Adrenal gland (tissue), 19 donors: ENCODE data around the gene FEZF1. TPM values are rescaled to one million over a fixed set of nuclear protein-coding genes. Genes with fewer than 3 reads are reported as not detected.

ENCODE experiments used
- DNase-seq, 7 donors: peaks; one replicate each; pipeline ENCODE4 v3.0.0-alpha.2; 2019 to 2020
- H3K27ac ChIP-seq, 5 donors: fragments of 200-600 bp; sonication (generic) in 4 of 5; 1 replicate in 3 of 5; 2 replicates in 2 of 5; pipeline versions ENCODE4 v1.5.1 to v1.8.0; 2016 to 2020; ENCODE audit warnings: mild to moderate bottlenecking in 1 of 5
- H3K27me3 ChIP-seq: fragments of 200-600 bp; 2 replicates; pipeline ENCODE4 v1.8.0; 2021
- H3K36me3 ChIP-seq, 2 donors: fragments of 200-600 bp; replicated peaks in 1 of 2; 1 replicate in 1 of 2; 2 replicates in 1 of 2; pipeline versions ENCODE4 v1.5.1 to v1.8.0; 2018 to 2022
- H3K4me1 ChIP-seq, 2 donors: fragments of 200-600 bp; replicated peaks in 1 of 2; 1 replicate in 1 of 2; 2 replicates in 1 of 2; pipeline versions ENCODE4 v1.5.1 to v1.8.0; 2018 to 2021
- H3K4me3 ChIP-seq, 4 donors: fragments of 200-600 bp; sonication (generic) in 3 of 4; one replicate each; pipeline ENCODE4 v1.5.1; 2016 to 2018
- H3K9me3 ChIP-seq, 3 donors: fragments of 200-600 bp; sonication (generic) in 1 of 3; replicated peaks in 1 of 3; 1 replicate in 2 of 3; 2 replicates in 1 of 3; pipeline versions ENCODE4 v1.5.1 to v1.8.0; 2016 to 2021
- POLR2A ChIP-seq, 2 donors: fragments of 450-650 bp; IDR thresholded peaks; one replicate each; pipeline ENCODE4 v1.6.1; 2017; ENCODE audit warnings: antibody characterized with exemption in 2 of 2, mild to moderate bottlenecking in 2 of 2, moderate library complexity in 1 of 2
- WGBS, 4 donors: extraction: QIAGEN DNeasy Blood & Tissue Kit in 2 of 4; methylation state at CpG; one replicate each; pipeline versions ENCODE4 v1.1.5 to v1.1.7; 2013 to 2017; 5-methylcytosine and 5-hydroxymethylcytosine counted together
- intact Hi-C, 2 donors: fragments of 100-400 bp; cut with DNase I; formaldehyde crosslinking; loops; one replicate each; pipeline versions ENCODE4 v1.14.1 to v1.15.0; 2022 to 2023
- long read RNA-seq, 10 donors: library from polyadenylated mRNA in 3 of 10; unstranded in 2 of 10; stranded (forward) in 1 of 10; transcript quantifications; one replicate each; pipeline ENCODE4 v2.0.0 and lab custom pipeline, GENCODE V29; 2021 to 2026
- polyA plus RNA-seq, 3 donors: library from polyadenylated mRNA; stranded (reverse); fragments of 200-250 nt in 2 of 3; fragments of 350-450 nt in 1 of 3; fragmentation: Illumina TruSeq in 1 of 3; extraction: RNeasy Lipid Tissue Mini Kit (QIAGEN cat#74804) in 1 of 3; gene quantifications; one replicate each; pipeline ENCODE4 v1.2.3, GENCODE V29; 2013 to 2014
- total RNA-seq, 9 donors: library from RNA; depleted of rRNA in 4 of 9; stranded (reverse); fragments of >200 nt in 4 of 9; fragments of 120-200 nt in 1 of 9; fragmentation: NEBNext Ultra II Directional in 1 of 9; extraction: Animal tissue kit (Norgen Biotek cat#: 25700) in 1 of 9; gene quantifications; one replicate each; pipeline versions ENCODE4 v1.1.0 to v1.2.4, GENCODE V29; 2013 to 2023
- TF ChIP-seq, protein P1 (sequence below), 6 experiments: fragments of 450-650 bp in 4 of 6; fragments of 200-600 bp in 2 of 6; sonication (generic) in 1 of 6; IDR thresholded peaks; 1 replicate in 5 of 6; 2 replicates in 1 of 6; pipeline versions ENCODE4 v1.5.1 to v1.8.0; 2016 to 2021; ENCODE audit warnings: antibody characterized with exemption in 6 of 6, mild to moderate bottlenecking in 2 of 6, moderate library complexity in 1 of 6
- donor health status: healthy with polysubstance abuse.
- donor health status: Bipolar disorder and iron deficiency.
- donor health status: DM: yes; HTN: yes; CAD: no.
- donor health status: DM: no; HTN: no; CAD: no.
- donor health status: DM: no; HTN: no; CAD: no.
- donor health status: DM: yes; HTN: yes; CAD: no.

The FEZF1 gene
- total RNA-seq (under 1 TPM in 1 of 9 donors, not detected in 8; 0.14 TPM), polyA plus RNA-seq (not detected)
- long read RNA-seq, donor 1: 0 reads
- long read RNA-seq, donor 2: 0 reads
- long read RNA-seq, donor 3: 0 reads
- long read RNA-seq, donor 4: 0 reads
- long read RNA-seq, donor 5: 0 reads
- long read RNA-seq, donor 6: 0 reads
- long read RNA-seq, donor 7: 0 reads
- long read RNA-seq, donor 8: 0 reads
- long read RNA-seq, donor 9: 0 reads
- long read RNA-seq, donor 10: 0 reads

DNA sequence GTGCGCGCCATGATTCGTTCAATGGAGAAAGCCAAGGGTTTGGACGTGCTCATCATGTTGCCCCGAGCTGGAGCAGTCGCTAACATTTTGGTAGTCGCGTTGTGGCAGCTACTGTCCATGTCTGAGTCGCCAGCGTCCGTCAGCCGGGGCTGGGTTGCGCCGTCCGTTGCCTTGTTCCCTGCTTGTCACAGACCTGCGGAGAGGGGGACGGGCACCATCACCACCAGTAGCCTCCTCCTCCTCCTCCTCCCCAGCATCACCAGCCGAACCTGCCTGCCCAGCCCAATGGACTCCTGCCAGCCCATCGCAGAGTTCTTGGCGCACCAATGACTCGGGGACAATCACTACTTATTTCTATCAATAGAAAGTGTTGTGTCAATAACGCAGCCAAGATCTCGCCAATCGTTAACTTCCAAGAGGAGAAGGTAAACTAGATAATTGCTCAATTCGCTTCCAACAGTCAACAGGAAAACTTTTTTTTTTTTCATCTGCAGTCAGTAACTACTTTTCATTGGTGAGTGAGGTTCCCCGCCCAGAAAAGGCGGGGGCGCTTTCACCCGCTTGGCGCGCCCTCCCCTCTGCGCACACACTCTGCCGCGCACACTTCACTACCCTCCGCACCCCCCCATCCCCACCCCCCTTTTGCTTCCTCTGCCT lies at the start of gene FEZF1:
TSS of gene FEZF1 (minus strand) at position 432 of the 657 bp plus-strand sequence. CDS start at position 119, 313 bp downstream.
- Histone ChIP-seq H3K36me3 (no peaks in the 10 kb centered on the region), H3K4me1 (peaks cover 2 to 41% of the 10 kb centered on the region in 2 donors), H3K27me3 (peaks cover 96% of the 10 kb centered on the region), H3K9me3 (no peaks in the 10 kb centered on the region), H3K27ac (no peak within 1 kb of the TSS), H3K4me3 (peak within 1 kb of the TSS in 1 of 4 donors; percentile 48)
- WGBS, 4 donors: 4 to 9% (median 6%) methylated on average over 15 to 35 of the region's 35 CpGs
- TF ChIP-seq POLR2A (IDR thresholded peaks at IDR 0.05): no peak
- TF ChIP-seq, protein P1, sequence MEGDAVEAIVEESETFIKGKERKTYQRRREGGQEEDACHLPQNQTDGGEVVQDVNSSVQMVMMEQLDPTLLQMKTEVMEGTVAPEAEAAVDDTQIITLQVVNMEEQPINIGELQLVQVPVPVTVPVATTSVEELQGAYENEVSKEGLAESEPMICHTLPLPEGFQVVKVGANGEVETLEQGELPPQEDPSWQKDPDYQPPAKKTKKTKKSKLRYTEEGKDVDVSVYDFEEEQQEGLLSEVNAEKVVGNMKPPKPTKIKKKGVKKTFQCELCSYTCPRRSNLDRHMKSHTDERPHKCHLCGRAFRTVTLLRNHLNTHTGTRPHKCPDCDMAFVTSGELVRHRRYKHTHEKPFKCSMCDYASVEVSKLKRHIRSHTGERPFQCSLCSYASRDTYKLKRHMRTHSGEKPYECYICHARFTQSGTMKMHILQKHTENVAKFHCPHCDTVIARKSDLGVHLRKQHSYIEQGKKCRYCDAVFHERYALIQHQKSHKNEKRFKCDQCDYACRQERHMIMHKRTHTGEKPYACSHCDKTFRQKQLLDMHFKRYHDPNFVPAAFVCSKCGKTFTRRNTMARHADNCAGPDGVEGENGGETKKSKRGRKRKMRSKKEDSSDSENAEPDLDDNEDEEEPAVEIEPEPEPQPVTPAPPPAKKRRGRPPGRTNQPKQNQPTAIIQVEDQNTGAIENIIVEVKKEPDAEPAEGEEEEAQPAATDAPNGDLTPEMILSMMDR (IDR thresholded peaks at IDR 0.05): no peak
- intact Hi-C loops: no loop called here
- peak in 1 of 7 donors; percentile 14 for DNase-seq

DNA sequence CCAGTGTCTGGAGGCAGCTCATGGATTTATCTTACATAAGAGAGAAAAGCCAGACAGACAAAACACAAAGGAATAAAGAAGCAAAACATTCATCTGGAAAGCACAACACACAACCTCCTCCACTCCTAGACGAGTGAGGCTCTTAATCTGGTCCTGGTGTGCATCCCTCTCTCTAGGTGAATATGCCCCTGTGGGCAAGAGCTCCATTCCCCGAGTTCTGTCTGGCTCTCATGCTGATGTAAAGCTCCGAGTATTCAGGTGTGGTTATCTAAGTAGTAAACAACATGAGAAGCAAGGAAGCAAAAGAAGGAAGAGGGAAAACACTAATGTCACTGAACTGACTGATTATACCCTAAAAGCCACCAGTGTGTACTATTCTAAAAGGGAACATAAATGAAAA lies 47.9 kb upstream of the FEZF1 start:
- 70 to 78% (median 75%) methylated on average over 3 of the region's 3 CpGs for WGBS, 4 donors
- H3K27me3 ChIP-seq: no peaks in the 10 kb centered on the region
- H3K36me3 ChIP-seq: no peaks in the 10 kb centered on the region
- H3K9me3 ChIP-seq: no peaks in the 10 kb centered on the region
- H3K27ac ChIP-seq: no peak overlapping the region
- TF ChIP-seq, protein P1 (IDR thresholded peaks at IDR 0.05): no peak
- no peak for TF ChIP-seq POLR2A (IDR thresholded peaks at IDR 0.05)
- intact Hi-C loops: no loop called here
- no peak overlapping the region for H3K4me3 ChIP-seq
- no peak for DNase-seq
- no peaks in the 10 kb centered on the region for H3K4me1 ChIP-seq

DNA sequence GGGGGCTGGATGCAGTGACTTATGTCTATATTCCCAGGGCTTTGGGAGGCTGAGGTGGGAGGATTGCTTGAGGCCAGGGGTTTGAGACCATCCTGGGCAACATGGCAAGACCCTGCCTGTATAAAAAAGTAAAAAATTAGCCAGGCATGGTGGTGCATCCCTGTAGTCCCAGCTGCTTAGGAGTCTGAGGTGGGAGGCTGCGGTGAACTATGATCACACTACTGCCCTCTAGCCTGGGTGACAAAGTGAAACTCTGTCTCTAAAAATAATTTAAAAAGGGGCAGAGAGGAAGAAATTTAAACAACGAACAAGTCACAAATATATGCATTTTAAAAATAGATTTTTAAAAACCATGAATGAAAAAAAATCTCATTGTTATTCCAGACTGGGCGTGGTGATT lies 46.2 kb upstream of the FEZF1 start:
- DNase-seq: no peak
- Histone ChIP-seq H3K4me3 (no peak overlapping the region), H3K9me3 (no peaks in the 10 kb centered on the region), H3K4me1 (no peaks in the 10 kb centered on the region), H3K36me3 (no peaks in the 10 kb centered on the region), H3K27me3 (no peaks in the 10 kb centered on the region), H3K27ac (no peak overlapping the region)
- TF ChIP-seq, protein P1 (IDR thresholded peaks at IDR 0.05): no peak
- TF ChIP-seq POLR2A (IDR thresholded peaks at IDR 0.05): no peak
- intact Hi-C loops: no loop called here
- 89 to 93% (median 90%) methylated on average over 3 of the region's 3 CpGs for WGBS, 4 donors

DNA sequence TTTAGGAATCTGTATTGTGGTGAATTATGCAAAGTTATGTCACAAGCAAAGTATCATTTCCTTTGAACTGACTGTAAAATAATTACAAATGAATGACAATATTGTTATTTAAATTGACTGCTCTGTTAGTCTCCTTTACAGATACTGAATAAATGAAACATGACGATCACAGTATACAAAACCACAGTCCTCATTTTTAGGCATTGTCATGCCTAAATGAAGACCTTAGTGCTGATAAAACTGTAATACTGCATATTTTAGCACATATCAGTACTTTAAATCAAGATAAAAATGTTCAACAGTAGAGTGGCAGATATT lies 39.7 kb upstream of the FEZF1 start:
- intact Hi-C loops: no loop called here
- H3K36me3 ChIP-seq: no peaks in the 10 kb centered on the region
- H3K9me3 ChIP-seq: no peaks in the 10 kb centered on the region
- no peak overlapping the region for H3K4me3 ChIP-seq
- no peak for DNase-seq
- no peak for TF ChIP-seq POLR2A (IDR thresholded peaks at IDR 0.05)
- TF ChIP-seq, protein P1 (IDR thresholded peaks at IDR 0.05): no peak
- H3K27ac ChIP-seq: no peak overlapping the region
- 90 to 97% (median 94%) methylated on average over 1 of the region's 1 CpG for whole genome bisulfite sequencing, 4 donors
- no peaks in the 10 kb centered on the region for H3K27me3 ChIP-seq
- no peaks in the 10 kb centered on the region for H3K4me1 ChIP-seq
